H1 (cell line): ENCODE data around the gene ALPK3. TPM values are rescaled to one million over a fixed set of nuclear protein-coding genes. Genes with fewer than 3 reads are reported as not detected.

Experiments
- HDAC6 ChIP-seq: IDR thresholded peaks from one replicate; pipeline ENCODE4 v1.7.1; 2012; ENCODE audit warnings: low read depth, mild to moderate bottlenecking, inconsistent platforms, low read length, moderate library complexity
- RXRA ChIP-seq: IDR thresholded peaks from 2 replicates; pipeline ENCODE4 v1.6.1; 2011; ENCODE audit warnings: low read depth, mild to moderate bottlenecking, low read length, moderate library complexity; ENCODE audit not compliant: insufficient read depth
- SUZ12 ChIP-seq: fragments of 200-600 bp; sonication (generic); IDR thresholded peaks from 2 replicates; pipeline ENCODE4 v1.6.1; 2012; ENCODE audit warnings: mild to moderate bottlenecking, inconsistent platforms, low read length, moderate library complexity, mixed read lengths
- polyA plus RNA-seq, 7 experiments: library from polyadenylated mRNA; depleted of rRNA in 3 of 7; stranded (reverse) in 5 of 7; unstranded in 2 of 7; fragments of >200 nt in 5 of 7; fragments of 200-250 nt in 2 of 7; gene quantifications; 1 replicate in 5 of 7; 2 replicates in 1 of 7; 4 replicates in 1 of 7; pipeline versions ENCODE4 v1.2.1 to v1.2.3, GENCODE V29; 2011 to 2013; ENCODE audit warnings: missing spikeins in 2 of 7, mixed read lengths in 2 of 7
- total RNA-seq: library from RNA; stranded (reverse); fragmentation: NEBNext Ultra II Directional; extraction: Animal tissue kit (Norgen Biotek cat#: 25700); gene quantifications from 2 replicates; pipeline ENCODE4 v1.2.1, GENCODE V29; 2021

Gene ALPK3
- total and polyA plus RNA-seq, 2 of the 8 experiments (the other 6 are each of a cell fraction or from before 2014, with no cell fraction given), result 4.4 to 19.2 TPM

DNA sequence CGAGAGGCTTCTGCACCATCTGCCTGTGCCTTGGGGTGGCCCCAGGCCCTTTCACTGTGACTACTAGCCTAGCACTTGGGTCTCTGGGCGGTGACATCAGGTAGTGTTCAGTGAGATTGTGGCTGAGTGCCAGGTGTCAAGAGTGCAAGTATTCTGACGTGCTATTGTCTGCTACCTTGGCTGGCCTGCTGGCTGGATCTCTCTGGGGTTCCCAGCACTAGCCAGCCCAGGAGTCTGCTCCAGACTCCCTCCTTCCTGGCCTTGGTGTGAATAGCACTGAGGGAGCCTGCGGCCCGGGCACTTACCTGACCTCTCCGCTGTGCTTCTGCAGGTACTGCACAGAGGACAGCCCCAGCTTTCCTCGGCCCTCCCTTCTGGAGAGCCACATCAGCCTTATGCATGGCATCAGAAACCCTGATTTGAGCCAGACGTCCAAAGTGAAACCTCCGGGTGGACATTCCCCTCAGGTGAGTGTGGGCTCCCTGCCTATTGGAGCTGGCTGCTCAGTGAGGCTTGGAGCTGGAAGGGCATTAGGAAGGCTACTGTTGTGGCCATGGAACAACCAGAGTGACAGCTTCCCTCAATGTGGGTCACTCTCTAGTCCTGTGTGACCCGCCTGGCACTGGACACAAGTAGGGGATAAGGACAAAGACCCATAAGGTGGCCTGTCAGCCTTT is 17.5 kb upstream of the ALPK3 start (continued):
- no peak for TF ChIP-seq SUZ12
- TF ChIP-seq RXRA, result no peak
- no peak for TF ChIP-seq HDAC6
